ENCODE results near the gene SIAH1. TPM values are rescaled to one million over a fixed set of nuclear protein-coding genes. Genes with fewer than 3 reads are reported as not detected.

SIAH1 gene
- total RNA-seq, 1 experiment from 2014 or later, result 10.9 TPM

DNA sequence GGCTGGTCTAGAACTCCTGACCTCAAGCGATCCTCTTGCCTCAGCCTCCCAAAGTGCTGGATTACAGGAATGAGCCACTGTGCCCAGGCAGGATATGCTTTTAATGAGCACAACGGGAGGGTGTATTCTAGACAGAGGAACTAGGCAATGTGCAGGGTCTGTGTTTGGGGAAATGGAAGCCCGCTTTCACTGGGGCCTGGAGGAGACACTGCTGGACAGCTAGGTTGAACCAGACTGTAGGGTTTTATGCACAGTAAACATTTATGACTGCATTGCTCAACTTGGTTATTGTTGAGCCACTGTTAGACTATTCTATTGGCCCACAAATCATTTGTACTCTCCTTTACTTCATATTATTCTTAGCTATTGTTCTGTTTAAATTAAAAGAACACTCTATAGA is 10.2 kb upstream of the SIAH1 start:
- Histone ChIP-seq H3K79me2 (ENCODE audit: low read length) (no peaks in the 10 kb centered on the region), H3K27ac (ENCODE audit: low read length) (no peak overlapping the region), H3K9me2 (replicated peaks; ENCODE audit: low read length) (no peaks in the 10 kb centered on the region), H2AFZ (ENCODE audit: low read length) (no peak overlapping the region), H3K9ac (ENCODE audit: low read length) (no peak overlapping the region), H3K4me1 (ENCODE audit: insufficient read depth, low read length) (no peaks in the 10 kb centered on the region), H3K9me3 (ENCODE audit: low read length) (no peaks in the 10 kb centered on the region), H3K27me3 (ENCODE audit: low read length) (no peaks in the 10 kb centered on the region), H3K4me3 (ENCODE audit: low read length) (no peak overlapping the region), H3K36me3 (ENCODE audit: low read depth, low read length) (no peaks in the 10 kb centered on the region), H4K20me1 (ENCODE audit: low read length) (no peaks in the 10 kb centered on the region), H3K4me2 (ENCODE audit: low read length) (no peak overlapping the region), H3F3A (ENCODE audit: low read length, unreplicated experiment) (no peaks in the 10 kb centered on the region)
- TF ChIP-seq CTCF (conservative IDR thresholded peaks at IDR 0.05; ENCODE audit: low read depth, low read length), result no peak
- CTCF ChIA-PET, result no interaction called here
- DNase-seq (no peak), ATAC-seq (no peak)
- POLR2A ChIA-PET (ENCODE audit: unreplicated experiment), result no interaction called here
- intact Hi-C loops (cut with micrococcal nuclease), result no loop called here
- BruUV-seq (replicated peaks), result no TSS peak

- Histone ChIP-seq H3K36me3 (ENCODE audit: low read depth, low read length) (no peaks in the 10 kb centered on the region), H3K79me2 (ENCODE audit: low read length) (no peaks in the 10 kb centered on the region), H3K4me3 (ENCODE audit: low read length) (no peak overlapping the region), H3F3A (ENCODE audit: low read length, unreplicated experiment) (no peaks in the 10 kb centered on the region), H3K4me1 (ENCODE audit: insufficient read depth, low read length) (no peaks in the 10 kb centered on the region), H3K9me3 (ENCODE audit: low read length) (no peaks in the 10 kb centered on the region), H4K20me1 (ENCODE audit: low read length) (no peaks in the 10 kb centered on the region), H3K27me3 (ENCODE audit: low read length) (no peaks in the 10 kb centered on the region), H3K9ac (ENCODE audit: low read length) (no peak overlapping the region), H3K4me2 (ENCODE audit: low read length) (no peak overlapping the region), H2AFZ (ENCODE audit: low read length) (no peak overlapping the region), H3K27ac (ENCODE audit: low read length) (no peak overlapping the region), H3K9me2 (replicated peaks; ENCODE audit: low read length) (no peaks in the 10 kb centered on the region)
- DNase-seq (no peak), ATAC-seq (no peak)
- intact Hi-C loops (cut with micrococcal nuclease), result no loop called here
- TF ChIP-seq EZH2 (IDR thresholded peaks at IDR 0.05; ENCODE audit: low read length, unreplicated experiment) (no peak), EZH2phosphoT487 (IDR thresholded peaks at IDR 0.05; ENCODE audit: borderline replicate concordance, low read length) (no peak), CTCF (conservative IDR thresholded peaks at IDR 0.05; ENCODE audit: low read depth, low read length) (no peak)
- BruUV-seq (replicated peaks), result no TSS peak
- POLR2A ChIA-PET (ENCODE audit: unreplicated experiment), result no interaction called here
- CTCF ChIA-PET, result no interaction called here
Measured at GRCh38 chr16:48394355-48394703, 9.1 kb upstream of the SIAH1 start.

GRCh38 chr16:48393485-48394354 is 8.5 kb upstream of the SIAH1 start:
- POLR2A ChIA-PET (ENCODE audit: unreplicated experiment), result no interaction called here
- no peak overlapping the region for H3K27ac ChIP-seq (ENCODE audit: low read length)
- H3K4me2 ChIP-seq (ENCODE audit: low read length), result no peak overlapping the region
- no peaks in the 10 kb centered on the region for H3F3A ChIP-seq (ENCODE audit: low read length, unreplicated experiment)
- no peaks in the 10 kb centered on the region for H3K36me3 ChIP-seq (ENCODE audit: low read depth, low read length)
- H3K9me3 ChIP-seq (ENCODE audit: low read length), result no peaks in the 10 kb centered on the region
- CTCF ChIA-PET, result interaction anchor here (0.6 kb wide), 1 partner anchor 216 kb away, joined by 3 read pairs; the partner anchor contains the start of gene N4BP1
- H2AFZ ChIP-seq (ENCODE audit: low read length), result no peak overlapping the region
- no peak for ATAC-seq
- no peak overlapping the region for H3K4me3 ChIP-seq (ENCODE audit: low read length)
- no peak for DNase-seq
- H3K9me2 ChIP-seq (replicated peaks; ENCODE audit: low read length), result no peaks in the 10 kb centered on the region
- H3K9ac ChIP-seq (ENCODE audit: low read length), result no peak overlapping the region
- H3K27me3 ChIP-seq (ENCODE audit: low read length), result no peaks in the 10 kb centered on the region
- H3K4me1 ChIP-seq (ENCODE audit: insufficient read depth, low read length), result no peaks in the 10 kb centered on the region
- BruUV-seq (replicated peaks), result no TSS peak
- intact Hi-C loops (cut with micrococcal nuclease), result no loop called here
- TF ChIP-seq EZH2 (IDR thresholded peaks at IDR 0.05; ENCODE audit: low read length, unreplicated experiment) (no peak), EZH2phosphoT487 (IDR thresholded peaks at IDR 0.05; ENCODE audit: borderline replicate concordance, low read length) (no peak), CTCF (conservative IDR thresholded peaks at IDR 0.05; ENCODE audit: low read depth, low read length) (no peak)
- no peaks in the 10 kb centered on the region for H3K79me2 ChIP-seq (ENCODE audit: low read length)
- no peaks in the 10 kb centered on the region for H4K20me1 ChIP-seq (ENCODE audit: low read length)

Data from PC-3 (cell line).